GM12892 (cell line): ENCODE measurements around the gene GCSH.
A peak's percentile ranks its signal among the peaks of the same experiment; 100 is the strongest.

Experiments
- DNase-seq: peaks from one replicate; pipeline ENCODE4 v3.0.0; 2011; ENCODE audit not compliant: insufficient read length
- FAIRE-seq: peaks from 2 replicates; lab custom pipeline; 2011; peaks lifted over from hg19 to GRCh38; lab: Jason Lieb, UNC
- POLR2A ChIP-seq: IDR thresholded peaks from 2 replicates; pipeline ENCODE4 v1.6.1; 2011; ENCODE audit warnings: low read depth, low read length, control low read depth
- POLR2AphosphoS5 ChIP-seq: IDR thresholded peaks from 2 replicates; pipeline ENCODE4 v1.6.1; 2011; ENCODE audit warnings: low read depth, low read length, control low read depth
- TAF1 ChIP-seq: IDR thresholded peaks from 2 replicates; pipeline ENCODE4 v1.6.1; 2011; ENCODE audit warnings: low read depth, mild to moderate bottlenecking, control low read depth, low read length, borderline replicate concordance

The GCSH gene

GRCh38 chr16:81066681-81067080 is 29.5 kb downstream of the GCSH start:
- DNase-seq: no peak
- no peak for FAIRE-seq
- TF ChIP-seq POLR2A: no peak
- TF ChIP-seq POLR2AphosphoS5: no peak
- TF ChIP-seq TAF1: no peak

GRCh38 chr16:81061871-81062608 is 34.2 kb downstream of the GCSH start:
- TF ChIP-seq POLR2AphosphoS5 (no peak), TAF1 (no peak), POLR2A (no peak)
- DNase-seq: no peak
- FAIRE-seq: no peak

DNA sequence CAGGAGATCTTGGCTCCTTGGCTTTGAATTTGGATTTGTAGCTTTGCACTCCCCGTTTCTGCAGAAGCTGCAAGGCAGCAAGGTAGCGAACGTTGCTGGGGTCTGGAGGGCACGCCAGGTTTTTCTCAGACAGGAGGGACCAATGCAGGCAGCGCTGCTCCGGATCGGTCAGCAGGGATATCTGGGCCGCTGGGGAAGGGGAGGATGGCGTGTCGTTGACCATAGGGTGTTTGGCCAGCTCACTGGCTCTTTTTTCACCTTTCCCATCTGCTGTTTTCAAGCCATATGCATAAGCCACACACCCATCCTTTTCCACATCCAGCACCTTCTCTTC is 34.9 kb downstream of the GCSH start:
- no peak for FAIRE-seq
- no peak for TF ChIP-seq POLR2A
- no peak for TF ChIP-seq POLR2AphosphoS5
- TF ChIP-seq TAF1: no peak
- no peak for DNase-seq

DNA sequence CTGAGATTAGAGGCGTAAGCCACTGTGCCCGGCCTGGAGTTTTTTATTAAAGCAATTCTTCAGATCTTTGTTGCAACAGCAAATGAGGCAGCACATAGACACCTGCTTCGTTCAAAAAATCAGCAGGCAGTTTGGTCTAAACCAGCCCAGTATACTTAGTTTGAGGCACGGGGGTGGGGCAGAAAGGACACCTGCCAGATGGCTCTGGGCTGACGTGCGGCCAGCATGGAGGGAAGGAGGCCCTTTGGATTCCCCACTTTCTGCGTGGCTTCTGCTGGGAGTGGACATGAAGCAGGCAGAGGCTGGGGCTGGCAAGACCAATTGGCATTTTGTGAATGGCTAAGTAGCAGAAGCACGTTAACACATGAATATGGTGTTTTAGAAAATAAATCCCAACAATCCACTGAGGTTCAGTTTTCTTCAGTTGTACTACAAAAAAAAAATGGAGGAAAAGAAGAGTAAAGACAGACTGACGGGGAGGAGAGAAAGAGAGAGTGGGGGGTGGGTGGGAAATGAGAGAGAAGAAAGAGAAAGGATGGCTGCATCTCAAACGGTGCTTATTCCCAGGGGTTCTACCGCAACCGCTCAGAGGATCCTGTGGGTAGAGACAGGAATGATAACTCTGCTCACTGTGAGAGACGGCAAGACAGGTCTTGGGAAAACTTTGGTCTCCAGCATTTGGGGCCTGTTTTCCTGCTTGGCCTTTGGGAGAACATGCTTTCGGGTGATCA is 35.5 kb downstream of the GCSH start:
- no peak for FAIRE-seq
- DNase-seq: no peak
- TF ChIP-seq POLR2AphosphoS5: no peak
- no peak for TF ChIP-seq POLR2A
- TF ChIP-seq TAF1: no peak

- FAIRE-seq (no peak), DNase-seq (no peak)
- TF ChIP-seq POLR2AphosphoS5 (no peak), POLR2A (no peak), TAF1 (no peak)
These were observed 42.4 kb downstream of the GCSH start for GRCh38 chr16:81053761-81054160.

GRCh38 chr16:81042821-81043220 is 53.4 kb downstream of the GCSH start:
- no peak for DNase-seq
- FAIRE-seq: no peak
- no peak for TF ChIP-seq POLR2AphosphoS5
- TF ChIP-seq POLR2A: no peak
- no peak for TF ChIP-seq TAF1

DNA sequence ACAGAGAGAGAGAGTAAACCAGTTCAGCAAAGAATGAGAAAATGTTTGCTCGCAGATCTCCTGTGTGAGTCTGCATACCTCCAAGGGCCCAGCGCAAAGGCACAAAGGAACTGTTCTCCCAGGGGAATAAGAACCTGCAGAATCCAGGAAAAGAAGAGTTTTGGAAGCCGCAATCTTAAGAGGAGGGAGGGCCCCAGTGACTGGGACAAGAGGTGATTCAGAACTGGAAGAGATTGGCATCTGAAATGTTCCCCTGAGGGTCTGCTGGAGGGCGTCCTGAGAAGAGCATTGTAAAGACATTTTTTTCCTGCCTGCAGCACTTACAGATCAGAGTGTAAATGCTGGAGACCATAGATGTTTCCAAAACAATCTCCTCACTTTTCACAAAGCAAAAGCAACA is 54.5 kb downstream of the GCSH start:
- FAIRE-seq: no peak
- DNase-seq: no peak

DNA sequence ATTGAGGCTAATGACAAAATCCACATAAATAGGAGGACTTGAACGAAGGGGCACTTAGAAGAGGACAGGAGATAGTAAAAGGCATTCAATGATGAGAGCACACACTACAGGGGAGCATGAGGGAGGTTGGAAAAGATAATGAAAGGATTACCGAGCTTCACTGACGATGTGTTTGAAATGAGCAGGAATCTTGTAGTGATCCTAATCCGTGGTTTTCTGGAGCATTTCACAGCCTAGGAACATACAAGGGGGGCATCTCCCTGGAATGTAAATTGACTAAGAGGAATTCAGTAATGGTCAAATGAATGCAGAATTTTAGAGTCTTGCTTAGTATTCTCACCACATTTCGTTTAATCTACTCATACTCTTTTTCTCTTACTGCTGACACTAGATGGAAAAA is 55.4 kb downstream of the GCSH start:
- TF ChIP-seq POLR2A (no peak), POLR2AphosphoS5 (no peak), TAF1 (no peak)
- FAIRE-seq: no peak

More for the DNA sequence above, 54.5 kb downstream of the GCSH start:
- TF ChIP-seq POLR2AphosphoS5 (no peak), TAF1 (no peak), POLR2A (no peak)

DNA sequence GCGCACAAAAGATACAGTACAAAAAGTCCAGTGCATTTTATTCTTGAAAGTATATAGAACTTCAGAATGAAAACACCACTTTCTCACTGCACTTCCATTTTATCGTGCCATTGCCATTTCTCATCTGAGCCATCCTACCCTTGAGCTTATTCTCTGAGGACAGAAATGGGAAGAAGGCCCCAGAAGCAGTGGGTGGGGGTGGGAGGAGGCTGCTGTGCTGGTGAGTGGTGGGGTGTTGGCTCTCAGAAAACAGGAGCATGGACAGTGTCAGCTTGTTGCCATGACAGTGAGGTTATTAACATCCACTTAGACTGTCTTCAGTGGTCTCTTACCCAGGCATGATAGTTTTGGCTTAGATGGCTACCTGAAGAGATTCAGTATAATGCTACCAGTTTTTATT is 56.1 kb downstream of the GCSH start:
- no peak for FAIRE-seq
- DNase-seq: no peak
- no peak for TF ChIP-seq TAF1
- TF ChIP-seq POLR2AphosphoS5: no peak
- TF ChIP-seq POLR2A: no peak

More for the DNA sequence above, 55.4 kb downstream of the GCSH start:
- DNase-seq: no peak

DNA sequence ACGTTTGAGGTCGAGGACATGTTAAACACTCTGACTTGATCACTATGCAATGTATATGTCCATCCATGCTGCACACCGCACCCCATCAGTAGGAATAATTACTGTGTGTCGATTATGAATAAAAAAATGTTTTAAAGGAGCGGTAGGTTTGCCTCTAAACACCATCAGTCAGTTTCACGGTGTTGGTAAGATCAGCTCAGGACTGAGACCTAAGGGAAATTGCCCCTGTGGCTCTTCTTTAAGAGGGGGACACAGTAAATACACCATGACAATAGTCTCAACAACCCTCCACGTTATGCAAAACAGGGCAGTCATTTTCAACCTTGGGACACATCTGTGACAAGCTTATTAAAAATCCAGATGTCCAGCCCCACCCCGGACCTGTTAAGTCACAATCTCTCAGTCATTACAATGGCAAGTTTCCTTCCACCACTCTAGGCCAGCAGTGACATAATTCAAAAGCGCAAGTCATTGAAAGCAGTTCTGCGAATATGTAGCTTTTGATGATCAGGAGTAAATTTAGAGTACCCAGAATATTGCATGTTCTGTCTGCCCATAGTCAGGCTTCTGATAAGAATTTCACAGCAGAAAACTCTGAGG is 59.3 kb downstream of the GCSH start:
- no peak for FAIRE-seq
- no peak for TF ChIP-seq POLR2A
- TF ChIP-seq TAF1: no peak
- no peak for TF ChIP-seq POLR2AphosphoS5
- no peak for DNase-seq

GRCh38 chr16:81035975-81036750 is 60.0 kb downstream of the GCSH start:
- FAIRE-seq: peak; percentile 67
- TF ChIP-seq POLR2AphosphoS5: no peak
- no peak for TF ChIP-seq TAF1
- no peak for TF ChIP-seq POLR2A
- peak; percentile 50 for DNase-seq
